Measurements from ENCODE around the gene ZNF184.

ZNF184 gene

GRCh38 chr6:27472617-27473400, at the start of gene ZNF184:
Gene ZNF184, minus strand, starts transcription at chr6:27473105. Its CDS starts 811 bp downstream, at chr6:27472294.
- peak; percentile 95 for DNase-seq (ENCODE audit: low spot score)

GRCh38 chr6:27518881-27519795, 46.2 kb upstream of the ZNF184 start:
- DNase-seq (ENCODE audit: low spot score) = peak; percentile 75

GRCh38 chr6:27517928-27518787, 45.3 kb upstream of the ZNF184 start:
- DNase-seq (ENCODE audit: low spot score) = no peak

GRCh38 chr6:27517238-27517637, 44.3 kb upstream of the ZNF184 start:
- no peak for DNase-seq (ENCODE audit: low spot score)

GRCh38 chr6:27514906-27515495, 42.1 kb upstream of the ZNF184 start:
- no peak for DNase-seq (ENCODE audit: low spot score)

GRCh38 chr6:27512525-27512924, 39.6 kb upstream of the ZNF184 start:
- DNase-seq (ENCODE audit: low spot score) = no peak

- DNase-seq (ENCODE audit: low spot score) = no peak
Measured at GRCh38 chr6:27507041-27507956, 34.4 kb upstream of the ZNF184 start.

GRCh38 chr6:27505209-27506027, 32.5 kb upstream of the ZNF184 start:
- peak; percentile 17 for DNase-seq (ENCODE audit: low spot score)

GRCh38 chr6:27503436-27504030, 30.6 kb upstream of the ZNF184 start:
- DNase-seq (ENCODE audit: low spot score) = peak; percentile 44

GRCh38 chr6:27502508-27503435, 29.9 kb upstream of the ZNF184 start:
- peak; percentile 25 for DNase-seq (ENCODE audit: low spot score)

- no peak for DNase-seq (ENCODE audit: low spot score)
Measured at GRCh38 chr6:27501187-27501586, 28.3 kb upstream of the ZNF184 start.

GRCh38 chr6:27500177-27500576, 27.3 kb upstream of the ZNF184 start:
- no peak for DNase-seq (ENCODE audit: low spot score)

GRCh38 chr6:27495386-27496135, 22.7 kb upstream of the ZNF184 start:
- peak; percentile 68 for DNase-seq (ENCODE audit: low spot score)

GRCh38 chr6:27494987-27495385, 22.1 kb upstream of the ZNF184 start:
- DNase-seq (ENCODE audit: low spot score) = no peak

GRCh38 chr6:27494103-27494502, 21.2 kb upstream of the ZNF184 start:
- no peak for DNase-seq (ENCODE audit: low spot score)

GRCh38 chr6:27492631-27493190, 19.8 kb upstream of the ZNF184 start:
- DNase-seq (ENCODE audit: low spot score) = no peak

Data from AG08395 (cell line).